ENCODE results near the gene ELF1. TPM values are rescaled to one million over a fixed set of nuclear protein-coding genes. Genes with fewer than 3 reads are reported as not detected.
"Not testable (repeated sequence)": the region's sequence is repeated elsewhere in the genome, so short reads cannot be mapped to it uniquely, and the experiment has no call there.

ELF1 gene
- polyA plus RNA-seq, 2 of the 4 experiments (the other 2 are of a cell fraction) = 24.9 to 45.0 TPM

DNA sequence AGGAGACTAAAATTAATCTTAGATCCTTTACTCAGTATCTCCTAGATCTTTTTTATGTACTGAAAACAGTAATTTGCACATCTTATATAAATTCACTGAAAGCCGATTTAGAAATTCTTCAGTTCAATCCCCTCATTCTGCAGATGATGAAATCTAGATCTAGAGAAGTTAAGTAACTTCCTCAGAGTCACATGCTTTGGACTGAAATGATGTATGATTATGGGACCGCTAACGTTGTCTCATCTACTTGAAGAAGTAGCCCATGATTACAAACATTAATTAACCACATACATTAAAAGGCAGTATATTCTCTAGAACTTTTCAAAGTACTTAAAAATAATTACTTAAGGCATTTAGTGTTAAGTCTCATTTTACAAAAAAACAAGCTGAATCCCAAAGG lies 37.8 kb downstream of the ELF1 start:
- POLR2A ChIA-PET = no interaction called here
- peaks cover 24% of the 10 kb centered on the region; the same call in 2 of the 3 replicates for H3K4me1 ChIP-seq
- 90% methylated on average over 3 of the region's 3 CpGs for WGBS (ENCODE audit: missing lambda C conversion rate)

DNA sequence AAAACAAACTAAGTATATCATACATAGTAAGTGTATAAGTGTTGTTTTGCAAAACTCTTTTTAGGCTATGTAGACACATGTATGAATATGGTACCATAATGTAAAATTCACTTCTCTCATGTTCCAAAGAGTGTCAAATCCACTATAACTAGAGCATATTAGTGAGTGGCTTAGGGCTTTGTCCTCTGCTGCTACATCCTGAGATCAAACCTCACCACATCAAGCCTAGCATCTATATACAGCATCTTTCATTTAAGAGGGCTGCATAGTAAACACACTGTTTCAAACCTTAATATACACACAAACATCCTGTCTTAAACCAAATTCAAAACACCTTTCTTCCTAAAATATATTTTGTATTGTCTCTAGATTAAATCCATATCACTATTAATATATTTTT lies 38.7 kb downstream of the ELF1 start:
- ChIA-PET POLR2A (no interaction called here), CTCF (no interaction called here)

More for the DNA sequence above, 37.8 kb downstream of the ELF1 start:
- H3K27ac ChIP-seq = no peak overlapping the region
- FAIRE-seq (no peak), DNase-seq (ENCODE audit: low read depth in 1 of 2, low spot score in 1 of 2) (no peak), ATAC-seq (no peak)
- no peak overlapping the region for H3K4me3 ChIP-seq
- TF ChIP-seq PHF8 (IDR thresholded peaks at IDR 0.05; ENCODE audit: borderline replicate concordance, low read depth) (no peak), JUNB (IDR thresholded peaks at IDR 0.05) (no peak)
- CTCF ChIA-PET = no interaction called here
- H3K9me3 ChIP-seq = no peaks in the 10 kb centered on the region
- H3K4me2 ChIP-seq = no peak overlapping the region

DNA sequence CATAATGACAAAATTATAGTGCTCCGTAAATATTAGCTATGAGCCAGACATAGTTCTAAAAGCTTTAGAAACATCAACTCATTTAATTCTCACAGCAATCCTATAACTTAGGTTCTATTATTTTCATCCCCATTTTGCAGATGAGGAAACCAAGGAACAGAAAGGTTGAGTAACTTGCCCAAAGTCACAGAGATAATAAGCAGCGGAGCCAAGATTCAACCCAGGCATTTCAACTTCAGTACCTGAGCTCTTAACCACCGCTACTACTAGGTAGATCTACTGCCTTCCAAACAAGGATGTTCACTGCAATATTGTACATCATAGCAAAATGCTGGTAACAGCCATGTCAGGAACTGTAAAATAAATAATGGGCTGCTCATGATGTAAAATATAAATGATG lies 39.9 kb downstream of the ELF1 start:
- no peaks in the 10 kb centered on the region for H3K9me3 ChIP-seq
- TF ChIP-seq KDM1A (IDR thresholded peaks at IDR 0.05; ENCODE audit: low read depth) (peak; percentile 45; the same call in 1 of the 2 replicates), POLR2AphosphoS2 (conservative IDR thresholded peaks at IDR 0.05; ENCODE audit: low read length) (no peak)
- FAIRE-seq = no peak

More for the DNA sequence above, 38.7 kb downstream of the ELF1 start:
- peaks cover 20% of the 10 kb centered on the region; the same call in 2 of the 3 replicates for H3K4me1 ChIP-seq
- TF ChIP-seq HOXA7 (CRISPR knock-in tag; IDR thresholded peaks at IDR 0.05) = no peak
- no peak for TF ChIP-seq ZFP36 (IDR thresholded peaks at IDR 0.05; ENCODE audit: borderline replicate concordance, partially characterized antibody)
- TF ChIP-seq KDM1A (IDR thresholded peaks at IDR 0.05; ENCODE audit: low read depth) = no peak
- TF ChIP-seq SREBF2 (IDR thresholded peaks at IDR 0.05) = no peak
- TF ChIP-seq MAZ (IDR thresholded peaks at IDR 0.05; ENCODE audit: borderline replicate concordance, low read depth, low read length) = no peak
- no peak for TF ChIP-seq BHLHE40 (IDR thresholded peaks at IDR 0.05; ENCODE audit: low read depth, low read length)
- no peak for TF ChIP-seq MAFK (IDR thresholded peaks at IDR 0.05; ENCODE audit: partially characterized antibody)
- TF ChIP-seq RFX5 (IDR thresholded peaks at IDR 0.05) = no peak
- no peaks in the 10 kb centered on the region for H3K9me3 ChIP-seq
- no peak overlapping the region for H3K4me3 ChIP-seq
- H3K27ac ChIP-seq = no peak overlapping the region
- ATAC-seq (no peak), FAIRE-seq (no peak), DNase-seq (ENCODE audit: low read depth in 1 of 2, low spot score in 1 of 2) (no peak)
- H3K4me2 ChIP-seq = no peak overlapping the region

DNA sequence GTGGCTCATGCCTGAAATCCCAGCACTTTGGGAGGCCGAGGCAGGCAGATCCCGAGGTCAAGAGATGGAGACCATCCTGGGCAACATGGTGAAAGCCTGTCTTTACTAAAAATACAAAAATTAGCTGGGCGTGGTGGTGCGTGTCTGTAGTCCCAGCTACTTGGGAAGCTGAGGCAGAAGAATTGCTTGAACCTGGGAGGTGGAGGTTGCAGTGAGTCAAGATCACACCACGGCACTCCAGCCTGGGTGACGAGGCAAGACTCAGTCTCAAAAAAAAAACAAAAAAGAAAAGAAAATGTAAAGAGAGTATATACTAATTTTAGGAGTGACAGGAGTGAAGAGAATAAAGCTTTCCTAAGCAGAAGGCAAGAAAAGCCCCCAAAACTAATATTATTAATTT lies 41.0 kb downstream of the ELF1 start:
- H3K4me1 ChIP-seq = peaks cover 18% of the 10 kb centered on the region; the same call in 2 of the 3 replicates
- CTCF ChIA-PET; H3K9me3 ChIP-seq; ATAC-seq; POLR2A ChIA-PET; FAIRE-seq; H3K27ac ChIP-seq; H3K4me2 ChIP-seq; DNase-seq (ENCODE audit: low read depth in 1 of 2, low spot score in 1 of 2); H3K4me3 ChIP-seq: not testable (repeated sequence)
- WGBS (ENCODE audit: missing lambda C conversion rate) = 95% methylated on average over 6 of the region's 6 CpGs

More for the DNA sequence above, 39.9 kb downstream of the ELF1 start:
- no peak overlapping the region for H3K4me3 ChIP-seq
- no peak for ATAC-seq
- WGBS (ENCODE audit: missing lambda C conversion rate) = 88% methylated on average over 3 of the region's 3 CpGs
- no peak overlapping the region for H3K27ac ChIP-seq
- no peak overlapping the region for H3K4me2 ChIP-seq
- CTCF ChIA-PET = interaction anchor here (0.9 kb wide), 1 partner anchor 76 kb away, joined by 3 read pairs; no protein-coding TSS in a partner anchor
- POLR2A ChIA-PET = no interaction called here
- DNase-seq (ENCODE audit: low read depth in 1 of 2, low spot score in 1 of 2) = no peak
- H3K4me1 ChIP-seq = peaks cover 25% of the 10 kb centered on the region; the same call in 2 of the 3 replicates

DNA sequence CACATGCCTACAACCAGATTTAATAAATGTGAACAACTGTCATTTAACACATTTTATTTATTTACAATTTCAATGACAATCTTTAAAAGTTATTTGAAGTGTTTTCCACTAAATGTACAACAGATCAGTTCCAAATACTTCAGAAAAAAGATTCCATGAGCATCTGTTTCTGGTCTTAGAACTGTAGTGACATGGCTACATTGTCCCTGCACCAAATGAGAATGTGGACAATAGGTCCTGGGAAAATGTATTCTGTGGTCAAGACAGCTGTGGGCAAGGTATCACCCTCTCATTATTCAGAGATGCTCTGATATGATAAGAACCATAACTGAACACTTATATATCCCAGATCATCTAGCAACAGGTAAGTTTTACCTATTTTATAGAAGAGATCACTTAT lies 43.7 kb downstream of the ELF1 start:
- H3K4me1 ChIP-seq = peaks cover 36% of the 10 kb centered on the region
- ChIA-PET CTCF (interaction anchor here (0.9 kb wide), 1 partner anchor 168 kb away, joined by 3 read pairs; no protein-coding TSS in a partner anchor), POLR2A (no interaction called here)
- H3K27ac ChIP-seq = no peak overlapping the region
- H3K9me3 ChIP-seq = no peaks in the 10 kb centered on the region
- no peak overlapping the region for H3K4me3 ChIP-seq
- DNase-seq (ENCODE audit: low read depth in 1 of 2, low spot score in 1 of 2) (no peak), ATAC-seq (no peak), FAIRE-seq (no peak)
- TF ChIP-seq MAFK (IDR thresholded peaks at IDR 0.05; ENCODE audit: partially characterized antibody) = no peak
- no peak for TF ChIP-seq JUNB (IDR thresholded peaks at IDR 0.05)
- TF ChIP-seq, protein P1, sequence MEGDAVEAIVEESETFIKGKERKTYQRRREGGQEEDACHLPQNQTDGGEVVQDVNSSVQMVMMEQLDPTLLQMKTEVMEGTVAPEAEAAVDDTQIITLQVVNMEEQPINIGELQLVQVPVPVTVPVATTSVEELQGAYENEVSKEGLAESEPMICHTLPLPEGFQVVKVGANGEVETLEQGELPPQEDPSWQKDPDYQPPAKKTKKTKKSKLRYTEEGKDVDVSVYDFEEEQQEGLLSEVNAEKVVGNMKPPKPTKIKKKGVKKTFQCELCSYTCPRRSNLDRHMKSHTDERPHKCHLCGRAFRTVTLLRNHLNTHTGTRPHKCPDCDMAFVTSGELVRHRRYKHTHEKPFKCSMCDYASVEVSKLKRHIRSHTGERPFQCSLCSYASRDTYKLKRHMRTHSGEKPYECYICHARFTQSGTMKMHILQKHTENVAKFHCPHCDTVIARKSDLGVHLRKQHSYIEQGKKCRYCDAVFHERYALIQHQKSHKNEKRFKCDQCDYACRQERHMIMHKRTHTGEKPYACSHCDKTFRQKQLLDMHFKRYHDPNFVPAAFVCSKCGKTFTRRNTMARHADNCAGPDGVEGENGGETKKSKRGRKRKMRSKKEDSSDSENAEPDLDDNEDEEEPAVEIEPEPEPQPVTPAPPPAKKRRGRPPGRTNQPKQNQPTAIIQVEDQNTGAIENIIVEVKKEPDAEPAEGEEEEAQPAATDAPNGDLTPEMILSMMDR (IDR thresholded peaks at IDR 0.05) = no peak
- peak overlapping the region; percentile 54; the same call in 2 of the 3 replicates for H3K4me2 ChIP-seq
